GM13977 (cell line): ENCODE data around the gene C19orf25.
"Not testable (repeated sequence)": the region's sequence is repeated elsewhere in the genome, so short reads cannot be mapped to it uniquely, and the experiment has no call there.

Experiments used
- DNase-seq: peaks from one replicate; pipeline ENCODE4 v3.0.0; 2012; ENCODE audit warnings: low spot score
- CTCF ChIP-seq: IDR thresholded peaks from 2 replicates; pipeline ENCODE4 v1.5.1; 2012; ENCODE audit warnings: mild to moderate bottlenecking, control low read depth; ENCODE audit not compliant: insufficient read depth; ENCODE audit errors: extremely low read depth, missing control alignments
- in situ Hi-C: fragments of 300-500 bp; cut with MboI; formaldehyde crosslinking; loops from one replicate; pipeline ENCODE4 v1.12.0; 2022; ENCODE audit warnings: low sequenced_read_pairs, low pct_unique_long_range_greater_than_20kb, mixed read lengths, inconsistent platforms; ENCODE audit not compliant: unreplicated experiment

The C19orf25 gene

GRCh38 chr19:1482361-1483130, 3.5 kb upstream of the C19orf25 start:
- in situ Hi-C loops, result no loop called here
- DNase-seq, result peak; percentile 29
- no peak for TF ChIP-seq CTCF

- peak; percentile 27 for DNase-seq
- in situ Hi-C loops, result no loop called here
Observed at GRCh38 chr19:1481893-1482360, 2.9 kb upstream of the C19orf25 start.

GRCh38 chr19:1481224-1481892, 2.3 kb upstream of the C19orf25 start:
- DNase-seq, result peak; percentile 21
- in situ Hi-C loops, result no loop called here
- no peak for TF ChIP-seq CTCF

More at GRCh38 chr19:1481893-1482360, 2.9 kb upstream of the C19orf25 start:
- TF ChIP-seq CTCF, result no peak

GRCh38 chr19:1477056-1477455, 2.0 kb downstream of the C19orf25 start:
- DNase-seq, in situ Hi-C loops: not testable (repeated sequence)

- in situ Hi-C loops, result no loop called here
- TF ChIP-seq CTCF, result no peak
- no peak for DNase-seq
Observed at GRCh38 chr19:1475751-1476437, 3.1 kb downstream of the C19orf25 start.

- peak; percentile 15 for DNase-seq
- in situ Hi-C loops, result no loop called here
- TF ChIP-seq CTCF, result no peak
Observed at GRCh38 chr19:1474765-1475351, 4.2 kb downstream of the C19orf25 start.
